Vagina (tissue), 2 donors: Measurements from ENCODE around the gene LCN1.

ENCODE experiments used
- POLR2A ChIP-seq, 2 donors: fragments of 450-650 bp; IDR thresholded peaks; one replicate each; pipeline ENCODE4 v1.6.1; 2017; ENCODE audit warnings: antibody characterized with exemption in 2 of 2, mild to moderate bottlenecking in 2 of 2, moderate library complexity in 2 of 2
- POLR2AphosphoS5 ChIP-seq, 2 donors: sonication (generic); formaldehyde crosslinking; IDR thresholded peaks; one replicate each; pipeline ENCODE4 v1.9.0; 2017; ENCODE audit warnings: antibody characterized with exemption in 2 of 2, mild to moderate bottlenecking in 2 of 2, low read depth in 1 of 2; ENCODE audit not compliant: insufficient read depth in 1 of 2

- TF ChIP-seq POLR2AphosphoS5 (IDR thresholded peaks at IDR 0.05; ENCODE audit: insufficient read depth in 1 of 2, low read depth in 1 of 2) (no peak), POLR2A (IDR thresholded peaks at IDR 0.05) (no peak)
Observed at GRCh38 chr9:135567311-135567710, 46.1 kb downstream of the LCN1 start.
